ENCODE results near the gene ATG7. TPM values are rescaled to one million over a fixed set of nuclear protein-coding genes. Genes with fewer than 3 reads are reported as not detected.

The ATG7 gene
- total RNA-seq, 1 experiment from 2014 or later, result 36.0 TPM

- no peaks in the 10 kb centered on the region for H3K9me3 ChIP-seq (ENCODE audit: control insufficient read depth, insufficient read depth, low read depth, low read length)
- H3K27me3 ChIP-seq (ENCODE audit: control insufficient read depth, insufficient read depth, low read length), result no peaks in the 10 kb centered on the region
- in situ Hi-C loops (cut with HindIII; ENCODE audit: low pct_unique_long_range_greater_than_20kb, low sequenced_read_pairs) (no loop called here), intact Hi-C loops (cut with micrococcal nuclease; ENCODE audit: unreplicated experiment) (no loop called here)
- DNase-seq (ENCODE audit: low read depth, low spot score) (no peak), ATAC-seq (no peak)
- H3K4me3 ChIP-seq (ENCODE audit: low read depth in 2 of 2, low read length in 2 of 2), result no peak overlapping the region
- CTCF ChIA-PET, result no interaction called here
- peaks cover 13% of the 10 kb centered on the region for H3K4me1 ChIP-seq (ENCODE audit: control insufficient read depth, insufficient read depth, low read length)
- TF ChIP-seq, protein P1, sequence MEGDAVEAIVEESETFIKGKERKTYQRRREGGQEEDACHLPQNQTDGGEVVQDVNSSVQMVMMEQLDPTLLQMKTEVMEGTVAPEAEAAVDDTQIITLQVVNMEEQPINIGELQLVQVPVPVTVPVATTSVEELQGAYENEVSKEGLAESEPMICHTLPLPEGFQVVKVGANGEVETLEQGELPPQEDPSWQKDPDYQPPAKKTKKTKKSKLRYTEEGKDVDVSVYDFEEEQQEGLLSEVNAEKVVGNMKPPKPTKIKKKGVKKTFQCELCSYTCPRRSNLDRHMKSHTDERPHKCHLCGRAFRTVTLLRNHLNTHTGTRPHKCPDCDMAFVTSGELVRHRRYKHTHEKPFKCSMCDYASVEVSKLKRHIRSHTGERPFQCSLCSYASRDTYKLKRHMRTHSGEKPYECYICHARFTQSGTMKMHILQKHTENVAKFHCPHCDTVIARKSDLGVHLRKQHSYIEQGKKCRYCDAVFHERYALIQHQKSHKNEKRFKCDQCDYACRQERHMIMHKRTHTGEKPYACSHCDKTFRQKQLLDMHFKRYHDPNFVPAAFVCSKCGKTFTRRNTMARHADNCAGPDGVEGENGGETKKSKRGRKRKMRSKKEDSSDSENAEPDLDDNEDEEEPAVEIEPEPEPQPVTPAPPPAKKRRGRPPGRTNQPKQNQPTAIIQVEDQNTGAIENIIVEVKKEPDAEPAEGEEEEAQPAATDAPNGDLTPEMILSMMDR (IDR thresholded peaks at IDR 0.05), result no peak
- TF ChIP-seq SIN3A (IDR thresholded peaks at IDR 0.05; ENCODE audit: borderline replicate concordance, insufficient read depth, low read depth, low read length) (no peak), TCF7L2 (IDR thresholded peaks at IDR 0.05; ENCODE audit: low read depth, low read length) (no peak), POLR2AphosphoS5 (IDR thresholded peaks at IDR 0.05; ENCODE audit: low read depth, low read length) (no peak)
- TF ChIP-seq, protein P2, sequence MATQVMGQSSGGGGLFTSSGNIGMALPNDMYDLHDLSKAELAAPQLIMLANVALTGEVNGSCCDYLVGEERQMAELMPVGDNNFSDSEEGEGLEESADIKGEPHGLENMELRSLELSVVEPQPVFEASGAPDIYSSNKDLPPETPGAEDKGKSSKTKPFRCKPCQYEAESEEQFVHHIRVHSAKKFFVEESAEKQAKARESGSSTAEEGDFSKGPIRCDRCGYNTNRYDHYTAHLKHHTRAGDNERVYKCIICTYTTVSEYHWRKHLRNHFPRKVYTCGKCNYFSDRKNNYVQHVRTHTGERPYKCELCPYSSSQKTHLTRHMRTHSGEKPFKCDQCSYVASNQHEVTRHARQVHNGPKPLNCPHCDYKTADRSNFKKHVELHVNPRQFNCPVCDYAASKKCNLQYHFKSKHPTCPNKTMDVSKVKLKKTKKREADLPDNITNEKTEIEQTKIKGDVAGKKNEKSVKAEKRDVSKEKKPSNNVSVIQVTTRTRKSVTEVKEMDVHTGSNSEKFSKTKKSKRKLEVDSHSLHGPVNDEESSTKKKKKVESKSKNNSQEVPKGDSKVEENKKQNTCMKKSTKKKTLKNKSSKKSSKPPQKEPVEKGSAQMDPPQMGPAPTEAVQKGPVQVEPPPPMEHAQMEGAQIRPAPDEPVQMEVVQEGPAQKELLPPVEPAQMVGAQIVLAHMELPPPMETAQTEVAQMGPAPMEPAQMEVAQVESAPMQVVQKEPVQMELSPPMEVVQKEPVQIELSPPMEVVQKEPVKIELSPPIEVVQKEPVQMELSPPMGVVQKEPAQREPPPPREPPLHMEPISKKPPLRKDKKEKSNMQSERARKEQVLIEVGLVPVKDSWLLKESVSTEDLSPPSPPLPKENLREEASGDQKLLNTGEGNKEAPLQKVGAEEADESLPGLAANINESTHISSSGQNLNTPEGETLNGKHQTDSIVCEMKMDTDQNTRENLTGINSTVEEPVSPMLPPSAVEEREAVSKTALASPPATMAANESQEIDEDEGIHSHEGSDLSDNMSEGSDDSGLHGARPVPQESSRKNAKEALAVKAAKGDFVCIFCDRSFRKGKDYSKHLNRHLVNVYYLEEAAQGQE (IDR thresholded peaks at IDR 0.05; ENCODE audit: insufficient read depth in 1 of 2, low read depth in 2 of 2, low read length in 1 of 2), result no peak
- POLR2A ChIA-PET, result no interaction called here
- no TSS peak for BruUV-seq (replicated peaks)
- H3K36me3 ChIP-seq (ENCODE audit: control insufficient read depth, insufficient read depth, low read length), result no peaks in the 10 kb centered on the region
- peak overlapping the region; percentile 63 for H3K27ac ChIP-seq (ENCODE audit: low read length)
Observed at GRCh38 chr3:11542551-11542950, 270.4 kb downstream of the ATG7 start.

DNA sequence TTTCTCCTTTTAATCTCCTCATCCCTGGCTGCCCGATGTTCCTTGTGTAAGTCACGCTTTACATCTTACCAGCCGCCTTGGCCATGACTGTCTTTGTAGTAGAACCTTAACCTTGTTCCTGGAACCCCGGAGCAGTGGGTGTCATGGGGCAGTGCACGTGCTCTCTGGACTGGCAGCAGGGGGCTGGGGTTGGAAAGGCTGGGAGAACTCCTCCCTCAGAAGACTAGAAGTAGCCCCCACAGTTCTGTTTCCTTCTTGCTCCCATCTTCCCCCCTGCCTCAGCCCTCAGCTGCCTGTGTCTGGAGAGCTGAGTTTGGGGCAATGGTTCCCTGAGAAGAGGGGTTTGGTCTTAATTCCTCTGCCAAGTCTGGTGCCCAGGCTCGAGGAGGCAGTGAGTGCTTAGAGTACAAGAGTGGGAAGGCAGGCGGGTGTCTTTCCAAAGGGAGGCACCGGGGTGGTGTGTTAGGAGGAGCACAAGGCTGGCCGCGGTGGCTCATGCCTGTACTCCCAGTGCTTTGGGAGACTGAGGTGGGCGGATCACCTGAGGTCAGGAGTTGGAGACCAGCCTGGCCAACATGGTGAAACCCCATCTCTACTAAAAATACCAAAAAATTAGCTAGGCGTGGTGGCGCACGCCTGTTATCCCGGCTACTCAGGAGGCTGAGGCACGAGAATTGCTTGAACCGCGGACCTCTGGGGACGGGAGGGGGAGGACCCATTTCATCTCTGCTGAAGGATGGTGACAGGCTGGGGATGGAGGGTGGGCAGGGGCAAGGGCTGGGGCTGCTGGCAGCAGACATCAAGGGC, 271.1 kb downstream of the ATG7 start:
- ChIA-PET CTCF (no interaction called here), POLR2A (no interaction called here)
- Histone ChIP-seq H3K27me3 (ENCODE audit: control insufficient read depth, insufficient read depth, low read length) (no peaks in the 10 kb centered on the region), H3K9me3 (ENCODE audit: control insufficient read depth, insufficient read depth, low read depth, low read length) (no peaks in the 10 kb centered on the region), H3K27ac (ENCODE audit: low read length) (peak overlapping the region; percentile 51), H3K36me3 (ENCODE audit: control insufficient read depth, insufficient read depth, low read length) (no peaks in the 10 kb centered on the region), H3K4me1 (ENCODE audit: control insufficient read depth, insufficient read depth, low read length) (peaks cover 15% of the 10 kb centered on the region), H3K4me3 (ENCODE audit: low read depth in 2 of 2, low read length in 2 of 2) (no peak overlapping the region)
- TF ChIP-seq TCF7L2 (IDR thresholded peaks at IDR 0.05; ENCODE audit: low read depth, low read length) (no peak), POLR2AphosphoS5 (IDR thresholded peaks at IDR 0.05; ENCODE audit: low read depth, low read length) (no peak), SIN3A (IDR thresholded peaks at IDR 0.05; ENCODE audit: borderline replicate concordance, insufficient read depth, low read depth, low read length) (no peak)
- TF ChIP-seq, protein P2 (IDR thresholded peaks at IDR 0.05; ENCODE audit: insufficient read depth in 1 of 2, low read depth in 2 of 2, low read length in 1 of 2), result no peak
- TF ChIP-seq, protein P1 (IDR thresholded peaks at IDR 0.05), result no peak
- DNase-seq (ENCODE audit: low read depth, low spot score) (no peak), ATAC-seq (no peak)
- no TSS peak for BruUV-seq (replicated peaks)
- in situ Hi-C loops (cut with HindIII; ENCODE audit: low pct_unique_long_range_greater_than_20kb, low sequenced_read_pairs) (no loop called here), intact Hi-C loops (cut with micrococcal nuclease; ENCODE audit: unreplicated experiment) (no loop called here)
